Loucy (cell line): ENCODE results near the gene SMIM11.

ENCODE experiments used
- EZH2phosphoT487 ChIP-seq: fragments of 200-600 bp; IDR thresholded peaks from 2 replicates; pipeline ENCODE4 v1.6.1; 2018; ENCODE audit warnings: antibody characterized with exemption, mild to moderate bottlenecking, moderate library complexity, borderline replicate concordance
- TF ChIP-seq, protein P1 (sequence below): fragments of 200-600 bp; sonication (generic); conservative IDR thresholded peaks from 2 replicates; pipeline ENCODE4 v1.5.1; 2014; ENCODE audit warnings: mild to moderate bottlenecking, antibody characterized with exemption, low read length

DNA sequence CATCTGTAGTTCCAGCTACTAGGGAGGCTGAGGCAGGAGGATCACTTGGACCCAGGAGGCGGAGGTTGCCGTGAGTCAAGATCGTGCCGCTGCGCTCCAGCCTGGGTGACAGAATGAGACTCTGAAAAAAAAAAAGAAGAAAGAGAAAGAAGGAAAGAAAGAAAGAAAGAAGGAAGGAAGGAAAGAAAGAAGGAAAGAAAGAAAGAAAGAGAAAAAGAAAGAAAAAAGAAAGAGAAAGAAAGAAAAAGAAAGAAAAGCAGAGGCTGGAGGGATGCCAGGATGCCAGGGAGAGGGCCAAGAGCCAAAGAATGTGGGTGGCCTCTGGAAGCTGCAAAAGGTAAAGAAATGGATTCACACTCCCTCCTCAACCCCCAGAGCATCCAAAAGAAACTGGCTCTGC lies 19.7 kb upstream of the SMIM11 start:
- TF ChIP-seq, protein P1, sequence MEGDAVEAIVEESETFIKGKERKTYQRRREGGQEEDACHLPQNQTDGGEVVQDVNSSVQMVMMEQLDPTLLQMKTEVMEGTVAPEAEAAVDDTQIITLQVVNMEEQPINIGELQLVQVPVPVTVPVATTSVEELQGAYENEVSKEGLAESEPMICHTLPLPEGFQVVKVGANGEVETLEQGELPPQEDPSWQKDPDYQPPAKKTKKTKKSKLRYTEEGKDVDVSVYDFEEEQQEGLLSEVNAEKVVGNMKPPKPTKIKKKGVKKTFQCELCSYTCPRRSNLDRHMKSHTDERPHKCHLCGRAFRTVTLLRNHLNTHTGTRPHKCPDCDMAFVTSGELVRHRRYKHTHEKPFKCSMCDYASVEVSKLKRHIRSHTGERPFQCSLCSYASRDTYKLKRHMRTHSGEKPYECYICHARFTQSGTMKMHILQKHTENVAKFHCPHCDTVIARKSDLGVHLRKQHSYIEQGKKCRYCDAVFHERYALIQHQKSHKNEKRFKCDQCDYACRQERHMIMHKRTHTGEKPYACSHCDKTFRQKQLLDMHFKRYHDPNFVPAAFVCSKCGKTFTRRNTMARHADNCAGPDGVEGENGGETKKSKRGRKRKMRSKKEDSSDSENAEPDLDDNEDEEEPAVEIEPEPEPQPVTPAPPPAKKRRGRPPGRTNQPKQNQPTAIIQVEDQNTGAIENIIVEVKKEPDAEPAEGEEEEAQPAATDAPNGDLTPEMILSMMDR = no peak
- TF ChIP-seq EZH2phosphoT487 = no peak
